CD4-positive, alpha-beta T cell treated with Interleukin-17A for 4 hours (primary cell): ENCODE data around the gene PCSK9.
A peak's percentile ranks its signal among the peaks of the same experiment; 100 is the strongest.
"Not testable (repeated sequence)": the region's sequence is repeated elsewhere in the genome, so short reads cannot be mapped to it uniquely, and the experiment has no call there.

Experiments
- DNase-seq: peaks from one replicate; pipeline ENCODE4 v3.0.0-alpha.2; 2020; ENCODE audit warnings: mixed read lengths

The PCSK9 gene

DNA sequence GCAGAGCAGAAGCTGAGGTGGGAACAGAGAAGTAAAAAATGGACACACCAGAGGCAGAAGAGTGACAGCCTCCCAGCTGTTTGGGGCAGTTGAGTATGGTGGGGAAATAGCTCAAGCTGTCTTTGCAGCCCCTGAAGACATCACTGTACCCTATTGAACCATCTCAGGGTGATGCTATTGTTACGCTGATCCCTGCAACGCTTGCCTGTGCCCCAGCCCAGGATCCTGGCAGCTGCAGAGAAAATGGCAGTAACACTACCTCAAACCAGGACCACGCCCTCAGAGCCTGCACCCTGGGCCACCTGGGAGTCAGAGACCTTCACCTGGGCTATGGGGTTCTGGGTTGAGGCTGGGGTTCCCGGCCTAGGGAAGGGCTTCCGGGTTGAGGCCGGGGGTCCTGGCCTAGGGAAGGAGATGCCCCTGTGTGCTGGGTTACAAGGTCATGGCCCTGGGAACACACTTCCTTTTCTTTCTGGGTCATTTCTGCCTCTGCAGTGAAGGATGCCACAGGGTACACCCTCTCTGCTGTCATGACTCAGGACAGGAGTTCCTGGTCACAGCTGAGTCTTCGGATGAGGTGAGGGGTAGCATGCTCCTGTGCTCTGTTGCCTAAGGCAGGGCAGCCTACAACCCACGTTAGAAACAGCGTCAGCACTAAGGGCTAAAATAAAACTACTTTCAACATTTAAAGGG is 29.0 kb upstream of the PCSK9 start:
- no peak for DNase-seq

DNA sequence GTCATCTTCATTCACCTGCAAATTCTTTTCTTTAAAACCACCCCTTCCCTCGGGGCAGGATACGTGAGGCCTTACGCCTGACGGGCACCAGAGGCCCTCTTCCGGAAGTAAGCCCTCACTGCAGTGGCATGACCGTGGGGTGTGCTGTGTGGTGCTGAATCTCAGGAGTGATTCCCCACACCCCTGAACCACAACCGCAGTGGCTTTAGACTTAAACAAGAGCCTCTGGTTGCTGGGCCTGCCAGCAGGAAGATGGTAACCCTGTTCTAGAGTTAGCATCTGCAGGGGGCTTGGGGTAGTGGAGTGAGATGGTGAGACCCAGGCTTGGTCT is 28.5 kb upstream of the PCSK9 start:
- no peak for DNase-seq

DNA sequence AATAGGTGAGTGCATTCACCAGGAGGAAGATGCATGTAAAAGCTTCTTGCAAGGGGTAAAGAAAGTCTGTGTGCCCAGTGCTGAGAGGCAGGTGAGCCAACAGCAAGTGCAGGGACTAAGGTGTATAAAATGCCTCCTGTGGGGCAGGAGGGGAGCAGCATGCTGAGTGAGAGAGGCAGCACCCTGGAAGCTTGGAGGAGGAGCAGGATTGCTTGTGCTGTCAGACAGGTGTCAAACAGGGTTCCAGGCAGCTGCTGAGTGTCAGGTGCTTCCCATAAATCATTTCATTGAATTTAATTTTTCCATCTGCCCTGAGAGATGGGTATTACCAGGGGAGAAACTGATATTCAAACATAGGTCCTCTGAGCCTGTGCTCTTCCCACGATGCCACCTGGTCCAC is 26.7 kb upstream of the PCSK9 start:
- no peak for DNase-seq

DNA sequence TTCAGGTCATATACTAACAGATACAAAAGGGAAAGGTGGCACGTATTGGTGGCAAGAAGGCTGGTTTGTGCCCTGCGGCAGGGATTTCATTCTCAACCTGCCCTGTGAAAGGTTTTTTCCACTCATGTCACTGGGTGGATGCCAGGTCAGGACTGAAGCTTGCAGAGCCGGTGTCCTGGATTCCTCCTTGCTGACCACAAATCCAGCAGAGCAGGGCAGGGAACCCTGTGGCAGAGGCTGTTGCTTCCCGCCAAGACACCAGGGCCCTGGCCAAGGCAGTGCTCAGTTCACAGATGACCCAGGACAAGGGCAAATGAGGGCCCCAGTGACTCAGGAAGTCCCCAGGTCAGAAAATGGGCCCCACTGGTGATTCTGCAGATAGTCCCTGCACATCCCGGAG is 24.2 kb upstream of the PCSK9 start:
- no peak for DNase-seq

DNA sequence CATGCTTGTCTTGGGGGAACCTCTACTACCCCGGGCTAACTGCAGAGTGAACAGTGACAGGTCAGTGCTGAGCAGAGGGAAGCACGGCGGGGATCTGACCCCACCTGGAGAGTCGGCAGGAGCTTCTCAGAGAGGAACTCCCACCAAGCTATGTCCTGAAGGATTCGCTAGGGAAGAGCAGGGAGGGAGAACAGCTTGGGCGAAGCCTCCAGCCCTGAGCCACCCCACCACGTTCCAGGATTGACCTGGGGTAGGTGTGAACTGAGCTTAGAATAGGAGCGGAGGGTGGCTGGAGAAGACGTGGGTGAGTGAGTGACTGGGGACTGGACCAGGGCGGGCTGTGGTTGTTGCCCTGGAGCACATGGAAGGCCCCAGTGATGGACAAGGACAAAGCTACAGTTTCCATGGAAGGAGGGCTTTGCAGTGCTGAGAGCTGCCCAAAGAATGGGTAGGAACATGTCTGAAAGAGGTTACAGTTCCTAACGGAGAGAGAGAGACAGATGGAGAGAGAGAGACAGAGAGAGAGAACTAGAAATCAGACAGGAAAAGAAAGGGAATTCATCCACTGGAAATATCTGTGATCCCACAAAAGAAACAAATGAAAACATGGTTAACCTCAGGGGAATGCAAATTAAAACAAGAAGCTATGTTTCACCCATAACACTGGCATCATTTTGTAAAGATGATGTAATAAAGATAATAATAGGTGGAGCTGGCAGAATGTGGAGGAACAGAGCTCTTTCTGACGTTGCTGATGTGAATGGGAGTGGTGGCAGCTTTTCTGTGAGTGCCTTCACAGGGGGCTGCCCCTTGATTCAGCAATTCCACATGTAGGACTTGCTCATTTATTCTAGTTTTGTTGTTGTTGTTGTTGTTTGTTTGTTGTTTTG is 23.4 kb upstream of the PCSK9 start:
- no peak for DNase-seq

DNA sequence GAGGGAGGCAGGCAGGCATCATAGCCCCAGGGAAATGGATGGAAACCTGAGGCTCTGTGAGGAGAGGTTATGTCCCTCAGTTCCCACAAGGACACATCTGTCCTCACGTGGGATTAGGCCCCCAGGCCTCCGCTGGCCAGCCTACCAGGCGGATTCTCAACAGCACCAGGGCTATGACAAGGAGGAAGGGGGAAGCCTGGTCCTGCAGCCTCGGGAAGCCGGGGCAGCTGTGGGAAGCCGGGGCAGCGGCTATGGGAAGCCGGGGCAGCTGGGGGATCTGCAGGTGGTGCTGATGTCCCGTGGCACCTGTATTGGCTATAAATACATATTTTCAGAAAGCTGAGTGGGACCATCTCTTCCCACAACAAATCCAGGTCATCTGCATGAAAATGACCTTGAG is 21.0 kb upstream of the PCSK9 start:
- no peak for DNase-seq

DNA sequence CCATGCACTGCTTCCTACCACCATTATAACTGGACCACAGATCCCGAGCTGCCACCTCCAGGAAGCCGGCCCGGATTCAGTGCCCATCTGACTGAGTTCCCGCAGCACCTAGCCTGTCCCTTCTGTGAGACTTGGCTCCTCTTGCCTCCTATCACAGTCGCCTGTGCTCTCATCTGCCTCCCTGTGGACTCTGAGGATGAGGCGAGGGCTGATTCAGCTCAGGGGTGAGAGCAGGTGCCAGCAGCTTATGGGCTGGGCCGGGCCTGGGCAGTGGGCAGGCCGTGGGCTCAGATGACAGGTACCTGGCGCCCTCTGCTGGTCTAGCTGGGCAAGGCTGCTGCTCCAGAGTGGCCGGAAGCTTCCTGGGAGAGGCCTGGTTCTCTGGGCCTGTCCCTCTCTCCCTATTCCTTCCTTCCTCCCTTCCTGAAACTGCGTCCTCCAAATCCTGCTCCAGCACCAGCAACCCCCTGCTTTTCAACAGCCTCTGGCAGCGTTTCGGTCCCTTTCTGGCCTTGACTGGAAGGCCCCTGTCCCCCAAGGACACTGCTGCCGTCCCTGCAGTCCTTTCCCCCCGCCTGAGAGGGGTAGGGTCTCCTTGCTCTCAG is 17.3 kb upstream of the PCSK9 start:
- DNase-seq = peak; percentile 68

DNA sequence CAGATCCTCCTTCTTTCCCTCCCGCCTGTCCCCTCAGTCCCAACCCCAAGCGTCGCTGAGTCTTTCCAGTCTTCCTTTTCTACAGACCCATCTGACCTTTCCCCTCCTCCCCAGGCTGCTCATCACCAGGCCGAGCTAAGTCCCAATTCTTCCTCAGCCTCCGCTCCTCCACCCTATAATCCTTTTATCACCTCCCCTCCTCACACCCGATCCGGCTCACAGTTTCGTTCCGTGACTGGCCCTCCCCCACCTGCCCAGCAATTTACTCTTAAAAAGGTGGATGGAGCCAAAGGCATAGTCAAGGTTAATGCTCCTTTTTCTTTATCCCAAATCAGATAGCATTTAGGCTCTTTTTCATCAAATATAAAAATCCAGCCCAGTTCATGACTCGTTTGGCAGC is 15.2 kb upstream of the PCSK9 start:
- not testable (repeated sequence) for DNase-seq

DNA sequence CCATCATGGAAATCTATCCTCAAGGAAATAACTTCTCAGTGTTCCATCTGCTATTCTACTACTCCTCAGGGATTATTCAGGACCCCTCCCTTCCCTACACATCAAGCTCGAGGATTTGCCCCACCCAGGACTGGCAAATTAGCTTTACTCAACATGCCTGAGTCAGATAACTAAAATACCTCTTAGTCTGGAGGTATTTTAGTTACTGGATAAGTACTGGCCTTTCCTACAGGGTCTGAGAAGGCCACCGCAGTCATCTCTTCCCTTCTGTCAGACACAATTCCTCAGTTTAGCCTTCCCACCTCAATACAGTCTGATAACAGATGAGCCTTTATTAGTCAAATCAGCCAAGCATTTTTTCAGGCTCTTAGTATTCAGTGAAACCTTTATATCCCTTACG is 12.7 kb upstream of the PCSK9 start:
- not testable (repeated sequence) for DNase-seq

DNA sequence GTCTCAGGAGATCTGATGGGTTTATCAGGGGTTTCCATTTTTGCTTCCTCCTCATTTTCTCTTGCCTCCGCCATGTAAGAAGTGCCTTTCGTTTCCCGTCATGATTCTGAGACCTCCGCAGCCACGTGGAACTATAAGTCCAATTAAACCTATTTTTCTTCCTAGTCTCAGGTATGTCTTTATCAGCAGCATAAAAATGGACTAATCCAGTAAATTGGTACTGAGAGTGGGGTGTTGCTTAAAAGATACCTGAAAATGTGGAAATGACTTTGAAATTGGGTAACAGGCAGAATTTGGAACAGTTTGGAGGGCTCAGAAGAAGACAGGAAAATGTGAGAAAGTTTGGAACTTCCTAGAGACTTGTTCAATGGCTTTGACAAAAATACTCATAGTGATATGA is 8.2 kb upstream of the PCSK9 start:
- not testable (repeated sequence) for DNase-seq

DNA sequence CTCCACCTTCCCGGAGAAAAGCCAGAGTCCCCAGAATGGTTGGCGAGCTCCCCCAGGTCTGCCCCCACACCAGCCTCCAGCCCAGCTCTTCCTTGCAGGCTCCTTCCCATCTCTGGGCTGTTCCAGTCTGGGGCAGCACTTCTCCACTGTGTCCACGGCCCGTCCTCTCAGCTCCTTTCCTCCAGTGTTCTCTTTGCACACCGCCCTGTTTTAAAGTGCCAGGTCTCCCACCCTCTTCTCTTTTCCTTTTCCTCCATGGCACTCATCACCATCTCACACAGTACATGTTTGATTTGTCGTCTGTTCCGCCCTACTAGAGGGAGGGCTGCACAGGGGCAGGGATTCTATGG is 6.1 kb upstream of the PCSK9 start:
- no peak for DNase-seq

DNA sequence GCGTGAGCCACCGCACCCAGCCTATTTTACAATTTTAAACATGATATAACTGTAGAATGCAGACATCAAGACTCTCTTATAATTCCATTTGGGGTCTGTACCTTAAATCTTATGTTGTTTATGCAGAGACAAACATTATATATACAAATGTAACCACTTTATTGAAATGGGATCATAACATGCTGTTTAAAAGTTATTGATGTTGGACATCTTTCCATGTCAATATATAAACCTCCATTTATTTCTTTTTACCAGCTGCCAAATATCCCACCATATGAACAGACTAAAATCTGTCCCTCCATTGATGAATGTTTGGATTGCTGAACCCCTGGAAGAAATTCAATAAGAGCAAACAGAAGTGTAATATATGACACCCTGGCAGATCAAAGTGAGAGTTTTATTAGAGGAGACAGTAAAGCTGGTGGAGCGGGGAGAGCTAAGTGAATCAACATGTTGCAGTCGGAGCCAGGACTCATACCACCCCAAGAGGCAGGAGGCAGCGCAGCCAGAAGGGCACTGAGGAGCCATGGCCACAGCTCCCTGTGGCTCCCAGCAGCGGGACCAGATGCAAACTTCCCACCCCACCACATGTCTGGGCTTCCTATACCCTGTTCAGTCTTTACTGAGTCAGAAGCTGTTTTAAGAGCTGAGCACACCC is 4.7 kb upstream of the PCSK9 start:
- no peak for DNase-seq

DNA sequence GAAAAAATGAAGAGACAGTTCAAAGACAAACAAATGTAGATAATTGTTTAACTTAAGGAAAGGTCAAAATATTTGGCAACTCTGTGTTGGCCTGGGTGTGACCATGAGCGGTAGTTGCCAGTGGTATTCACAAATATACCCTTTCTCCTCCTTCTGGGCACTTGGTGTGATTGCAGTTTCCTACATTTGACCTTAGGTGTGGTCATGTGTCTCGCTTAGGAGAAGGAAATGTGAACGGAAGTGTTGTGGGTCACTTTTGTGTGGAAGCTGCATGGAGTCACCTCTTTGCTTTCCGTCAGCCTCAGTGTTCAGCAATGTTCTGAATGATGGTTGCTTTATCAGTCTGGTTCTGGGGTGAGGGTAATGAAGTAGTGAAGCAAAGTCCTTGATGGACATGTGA is 3.4 kb upstream of the PCSK9 start:
- no peak for DNase-seq

DNA sequence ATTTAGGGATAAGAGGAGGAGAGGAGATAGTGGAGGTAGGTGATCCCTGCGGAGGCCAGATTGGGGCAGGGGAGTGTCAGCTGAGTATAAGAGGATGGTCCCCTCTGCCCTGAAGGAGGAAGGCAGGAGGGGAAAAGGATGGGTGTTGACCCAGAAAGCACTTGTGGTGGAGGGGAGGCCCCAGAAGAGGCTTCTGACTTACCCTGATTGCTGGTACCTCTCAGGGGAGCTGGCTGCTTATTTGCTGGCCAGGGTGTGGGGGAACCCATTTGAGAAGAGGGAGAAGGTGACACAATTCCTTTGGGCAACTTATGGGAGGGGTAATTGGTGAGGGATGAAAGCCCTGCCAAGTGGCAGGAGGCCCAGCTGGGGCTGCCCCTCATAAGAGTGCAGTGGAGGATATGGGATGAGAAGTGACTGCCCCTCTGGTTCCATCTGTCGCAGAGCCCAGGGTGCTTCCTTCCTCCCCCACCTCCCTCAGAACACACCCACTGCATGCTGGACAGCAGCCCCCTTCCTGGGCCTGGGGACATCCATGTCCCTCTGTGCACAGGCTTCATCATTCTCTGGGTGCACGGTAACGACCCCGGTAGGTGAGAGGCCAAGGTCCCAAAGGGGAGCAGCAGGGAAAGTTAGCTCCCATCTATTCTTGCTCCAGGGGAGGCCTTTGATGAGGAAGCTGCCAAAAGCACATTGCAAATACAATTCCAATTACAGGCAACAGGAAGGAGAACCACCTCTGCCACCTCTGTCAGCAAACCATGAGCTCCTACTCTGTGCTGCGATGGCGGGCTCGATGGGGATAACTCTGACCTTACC is 1.4 kb upstream of the PCSK9 start:
- DNase-seq = no peak

DNA sequence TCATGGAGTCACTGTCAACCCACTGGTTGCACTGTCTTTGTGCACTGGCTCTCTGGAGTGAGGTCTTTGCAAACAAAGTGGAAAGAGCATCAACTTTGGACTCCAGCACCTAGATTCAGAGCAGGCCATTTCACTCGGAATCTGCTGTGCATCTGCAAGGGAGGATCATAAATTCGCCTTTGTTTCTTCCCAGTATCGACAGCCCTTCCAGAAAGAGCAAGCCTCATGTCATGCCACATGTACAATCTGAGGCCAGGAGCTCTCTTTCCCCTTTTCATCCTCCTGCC is 853 bp upstream of the PCSK9 start:
- no peak for DNase-seq

DNA sequence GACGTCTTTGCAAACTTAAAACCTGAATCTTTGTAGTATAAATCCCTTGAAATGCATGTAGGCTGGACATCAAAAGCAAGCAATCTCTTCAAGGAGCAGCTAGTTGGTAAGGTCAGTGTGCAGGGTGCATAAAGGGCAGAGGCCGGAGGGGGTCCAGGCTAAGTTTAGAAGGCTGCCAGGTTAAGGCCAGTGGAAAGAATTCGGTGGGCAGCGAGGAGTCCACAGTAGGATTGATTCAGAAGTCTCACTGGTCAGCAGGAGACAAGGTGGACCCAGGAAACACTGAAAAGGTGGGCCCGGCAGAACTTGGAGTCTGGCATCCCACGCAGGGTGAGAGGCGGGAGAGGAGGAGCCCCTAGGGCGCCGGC is 390 bp upstream of the PCSK9 start:
- DNase-seq = no peak

DNA sequence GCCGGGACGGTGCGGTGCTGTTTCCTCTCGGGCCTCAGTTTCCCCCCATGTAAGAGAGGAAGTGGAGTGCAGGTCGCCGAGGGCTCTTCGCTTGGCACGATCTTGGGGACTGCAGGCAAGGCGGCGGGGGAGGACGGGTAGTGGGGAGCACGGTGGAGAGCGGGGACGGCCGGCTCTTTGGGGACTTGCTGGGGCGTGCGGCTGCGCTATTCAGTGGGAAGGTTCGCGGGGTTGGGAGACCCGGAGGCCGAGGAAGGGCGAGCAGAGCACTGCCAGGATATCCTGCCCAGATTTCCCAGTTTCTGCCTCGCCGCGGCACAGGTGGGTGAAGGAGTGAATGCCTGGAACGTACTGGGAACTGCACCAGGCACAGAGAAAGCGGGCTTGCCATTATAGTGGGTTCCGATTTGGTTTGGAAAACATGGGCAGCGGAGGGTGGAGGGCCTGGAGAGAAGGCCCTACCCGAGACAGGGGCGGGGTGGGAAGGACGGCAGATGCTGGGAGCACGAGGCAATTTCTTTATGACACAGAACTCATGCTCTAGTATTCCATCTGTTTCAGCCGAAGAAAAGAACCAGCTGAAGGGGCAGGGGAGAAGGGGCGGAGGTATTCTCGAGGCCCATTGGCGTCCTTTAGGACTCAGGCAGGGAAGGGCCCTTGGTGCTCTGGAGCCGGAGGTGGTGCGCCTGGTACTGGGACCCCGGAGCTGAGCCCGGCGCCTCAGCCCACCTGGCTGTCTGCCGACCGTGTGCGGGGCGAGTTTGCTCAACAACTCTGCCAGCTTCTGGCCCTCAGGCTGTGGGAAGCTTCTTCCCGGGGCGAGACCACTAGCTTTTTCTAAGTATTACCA is 960 bp downstream of the PCSK9 start:
- DNase-seq = no peak

DNA sequence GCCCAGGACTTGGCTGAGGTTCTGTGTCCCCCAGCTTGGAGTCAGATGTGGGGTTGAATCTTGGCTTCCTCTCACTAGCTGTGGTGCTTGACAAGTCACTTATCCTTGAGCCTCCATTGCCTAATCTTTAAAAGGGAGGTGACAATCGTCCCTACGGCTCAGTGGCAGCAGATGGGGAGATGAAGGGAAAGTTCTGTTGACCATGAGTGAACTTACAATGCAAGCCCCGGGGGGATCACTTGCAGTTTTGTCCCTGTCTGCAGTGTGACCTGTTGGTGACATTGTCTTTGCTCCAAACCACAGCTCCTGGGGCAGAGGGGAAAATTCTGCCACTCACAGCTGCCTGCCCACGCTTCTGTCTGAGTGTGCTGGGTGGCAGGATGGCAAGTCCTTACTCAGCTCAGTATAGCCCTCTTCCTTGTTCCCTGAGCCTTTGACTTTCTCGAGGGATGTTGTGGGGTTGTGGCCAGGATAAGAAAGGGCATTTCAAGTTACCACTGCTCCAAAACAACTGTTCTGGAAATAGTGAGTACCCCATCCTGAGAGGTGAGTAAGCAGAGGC is 1.7 kb downstream of the PCSK9 start:
- DNase-seq = no peak

DNA sequence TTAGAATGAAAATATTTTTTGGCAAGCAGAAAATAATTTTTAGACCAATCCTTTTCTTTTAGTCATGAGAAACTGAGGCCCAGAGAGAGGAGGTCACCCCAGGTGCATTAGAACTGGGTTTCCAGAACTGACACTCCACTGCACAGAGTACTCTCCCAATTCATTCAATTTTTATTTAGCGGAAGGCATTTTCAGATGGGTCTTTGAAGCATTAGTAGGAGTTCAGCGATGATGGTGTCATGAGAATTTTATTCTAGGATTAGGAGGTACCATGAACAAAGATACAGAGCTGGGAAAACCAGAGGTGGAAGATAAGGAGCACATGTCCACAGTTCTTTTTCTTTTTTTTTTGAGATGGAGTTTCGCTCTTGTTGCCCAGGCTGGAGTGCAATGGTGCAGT is 2.3 kb downstream of the PCSK9 start:
- DNase-seq = no peak

DNA sequence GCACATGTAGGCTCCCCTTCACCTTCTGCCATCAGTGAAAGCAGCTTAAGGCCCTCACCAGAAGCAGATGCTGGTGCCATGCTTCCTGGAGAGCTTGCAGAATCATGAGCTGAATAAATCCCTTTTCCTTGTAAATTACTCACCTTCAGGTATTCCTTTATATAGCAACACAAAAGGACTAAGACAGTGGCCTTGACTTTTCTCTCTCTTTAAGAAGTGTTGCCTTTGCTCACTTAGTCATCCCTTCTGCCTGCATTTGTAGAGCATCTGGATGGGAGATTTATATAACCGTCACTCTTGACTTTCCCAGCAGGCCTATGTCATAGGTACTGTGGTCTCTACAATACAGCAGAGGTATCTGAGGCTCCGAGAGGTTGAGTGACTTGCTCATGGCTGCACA is 3.7 kb downstream of the PCSK9 start:
- DNase-seq = no peak

DNA sequence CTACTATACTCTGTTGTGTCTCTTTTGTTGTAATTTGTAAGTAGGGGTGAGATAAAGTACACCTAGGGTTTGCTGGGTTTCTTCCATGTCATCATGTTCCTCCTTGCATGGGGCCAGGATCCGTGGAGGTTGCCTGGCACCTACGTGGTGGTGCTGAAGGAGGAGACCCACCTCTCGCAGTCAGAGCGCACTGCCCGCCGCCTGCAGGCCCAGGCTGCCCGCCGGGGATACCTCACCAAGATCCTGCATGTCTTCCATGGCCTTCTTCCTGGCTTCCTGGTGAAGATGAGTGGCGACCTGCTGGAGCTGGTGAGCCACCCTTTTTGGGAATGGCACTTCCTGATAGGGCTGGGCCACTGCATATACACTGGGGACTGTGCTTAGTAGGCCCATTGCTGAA is 4.4 kb downstream of the PCSK9 start:
- no peak for DNase-seq
